Neural progenitor cell (in vitro differentiated cells): Measurements from ENCODE around the gene ARHGAP26. TPM values are rescaled to one million over a fixed set of nuclear protein-coding genes. Genes with fewer than 3 reads are reported as not detected.

Experiments
- DNase-seq: peaks from one replicate; pipeline ENCODE4 v3.0.0-alpha.2; 2016; ENCODE audit warnings: low spot score
- H2AFZ ChIP-seq: fragments of 200-600 bp; sonication (generic); replicated peaks from 2 replicates; pipeline ENCODE4 v1.6.1; 2016; ENCODE audit warnings: antibody characterized with exemption
- H3F3A ChIP-seq: fragments of 200-600 bp; sonication (generic); 2 replicates; pipeline ENCODE4 v1.6.1; 2016; ENCODE audit warnings: antibody characterized with exemption, low read depth
- H3K27ac ChIP-seq: fragments of 200-600 bp; sonication (generic); 2 replicates; pipeline ENCODE4 v1.5.1; 2016; ENCODE audit warnings: mild to moderate bottlenecking
- H3K27me3 ChIP-seq: fragments of 200-600 bp; sonication (generic); 2 replicates; pipeline ENCODE4 v1.6.1; 2016; ENCODE audit warnings: mild to moderate bottlenecking, moderate library complexity
- H3K36me3 ChIP-seq: fragments of 200-600 bp; sonication (generic); 2 replicates; pipeline ENCODE4 v1.5.1; 2016
- H3K4me1 ChIP-seq: fragments of 200-600 bp; sonication (generic); 2 replicates; pipeline ENCODE4 v1.6.1; 2016; ENCODE audit warnings: mixed run types
- H3K4me2 ChIP-seq: fragments of 200-600 bp; sonication (generic); 2 replicates; pipeline ENCODE4 v1.6.1; 2016
- H3K4me3 ChIP-seq: fragments of 200-600 bp; sonication (generic); 2 replicates; pipeline ENCODE4 v1.5.1; 2016
- H3K79me2 ChIP-seq: fragments of 200-600 bp; sonication (generic); 2 replicates; pipeline ENCODE4 v1.6.1; 2016; ENCODE audit warnings: low read depth
- H3K9ac ChIP-seq: fragments of 200-600 bp; sonication (generic); 2 replicates; pipeline ENCODE4 v1.6.1; 2016
- H3K9me3 ChIP-seq: fragments of 200-600 bp; sonication (generic); 2 replicates; pipeline ENCODE4 v1.5.1; 2016; ENCODE audit warnings: low read depth
- H4K20me1 ChIP-seq: fragments of 200-600 bp; sonication (generic); 2 replicates; pipeline ENCODE4 v1.6.1; 2016; ENCODE audit warnings: low read depth
- H3K27ac Mint-ChIP-seq: 3 replicates; pipeline ENCODE4 v1.8.0; 2021; ENCODE audit warnings: mixed read lengths
- H3K27me3 Mint-ChIP-seq: 2 replicates; pipeline ENCODE4 v1.8.0; 2022; ENCODE audit warnings: low read depth, mild to moderate bottlenecking, inconsistent platforms, moderate library complexity, mixed read lengths; ENCODE audit not compliant: insufficient read depth
- H3K36me3 Mint-ChIP-seq: 3 replicates; pipeline ENCODE4 v1.8.0; 2021; ENCODE audit warnings: mixed read lengths
- H3K4me1 Mint-ChIP-seq: 3 replicates; pipeline ENCODE4 v1.8.0; 2021; ENCODE audit warnings: mixed read lengths
- H3K4me3 Mint-ChIP-seq: 3 replicates; pipeline ENCODE4 v1.8.0; 2021; ENCODE audit warnings: mild to moderate bottlenecking, moderate library complexity, mixed read lengths
- H3K9me3 Mint-ChIP-seq: 3 replicates; pipeline ENCODE4 v1.8.0; 2020; ENCODE audit warnings: mixed read lengths
- EZH2 ChIP-seq: fragments of 200-600 bp; sonication (generic); IDR thresholded peaks from 2 replicates; pipeline ENCODE4 v1.6.1; 2017; ENCODE audit warnings: antibody characterized with exemption, mild to moderate bottlenecking, moderate library complexity
- EZH2phosphoT487 ChIP-seq: fragments of 200-600 bp; sonication (generic); IDR thresholded peaks from 2 replicates; pipeline ENCODE4 v1.6.1; 2017; ENCODE audit warnings: antibody characterized with exemption
- total RNA-seq: library from RNA; depleted of rRNA; stranded (reverse); fragments of >200 nt; gene quantifications from 2 replicates; pipeline ENCODE4 v1.2.3, GENCODE V29; 2015; ENCODE audit warnings: low replicate concordance
- TF ChIP-seq, protein P1 (sequence below): fragments of 200-600 bp; sonication (generic); IDR thresholded peaks from 2 replicates; pipeline ENCODE4 v1.5.1; 2017; ENCODE audit warnings: antibody characterized with exemption, mild to moderate bottlenecking

Gene ARHGAP26
- total RNA-seq, 1 donor from 2014 or later, result 7.0 TPM

DNA sequence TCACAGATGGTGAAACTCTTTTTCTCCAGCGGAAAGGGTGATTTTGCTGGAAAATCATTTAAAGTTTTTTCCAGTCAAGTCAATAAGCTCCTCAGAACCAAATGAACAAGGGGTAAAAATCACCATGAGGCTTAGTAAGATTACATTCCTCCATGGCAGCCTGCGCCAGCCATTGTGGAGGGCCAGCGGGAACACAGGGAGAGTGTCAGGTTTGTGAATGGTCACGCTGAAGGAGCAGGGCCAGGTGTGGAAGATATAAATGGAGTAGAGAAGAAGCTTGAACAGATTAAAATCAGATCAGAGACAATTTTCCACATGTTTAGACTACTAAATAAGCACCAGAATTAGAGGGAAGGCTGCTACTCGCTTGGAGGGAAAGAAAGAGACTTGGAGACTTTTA is 424.5 kb downstream of the ARHGAP26 start:
- Histone ChIP-seq H3K4me1 (peaks cover 15% of the 10 kb centered on the region), H3F3A (no peaks in the 10 kb centered on the region), H3K36me3 (no peaks in the 10 kb centered on the region), H3K4me3 (no peak overlapping the region), H3K4me2 (peak overlapping the region; percentile 21), H3K9me3 (no peaks in the 10 kb centered on the region), H3K27ac (peak overlapping the region; percentile 23), H4K20me1 (no peaks in the 10 kb centered on the region), H3K27me3 (no peaks in the 10 kb centered on the region), H3K79me2 (no peaks in the 10 kb centered on the region), H3K9ac (no peak overlapping the region), H2AFZ (no peak overlapping the region)
- TF ChIP-seq EZH2, result no peak
- peaks cover 12% of the 10 kb centered on the region for H3K9me3 Mint-ChIP-seq
- DNase-seq, result peak; percentile 52
- no peak overlapping the region for H3K4me3 Mint-ChIP-seq
- H3K4me1 Mint-ChIP-seq, result peaks cover 12% of the 10 kb centered on the region
- H3K27ac Mint-ChIP-seq, result peak overlapping the region; percentile 27
- H3K27me3 Mint-ChIP-seq, result peaks cover 2% of the 10 kb centered on the region
- peaks cover 7% of the 10 kb centered on the region for H3K36me3 Mint-ChIP-seq

DNA sequence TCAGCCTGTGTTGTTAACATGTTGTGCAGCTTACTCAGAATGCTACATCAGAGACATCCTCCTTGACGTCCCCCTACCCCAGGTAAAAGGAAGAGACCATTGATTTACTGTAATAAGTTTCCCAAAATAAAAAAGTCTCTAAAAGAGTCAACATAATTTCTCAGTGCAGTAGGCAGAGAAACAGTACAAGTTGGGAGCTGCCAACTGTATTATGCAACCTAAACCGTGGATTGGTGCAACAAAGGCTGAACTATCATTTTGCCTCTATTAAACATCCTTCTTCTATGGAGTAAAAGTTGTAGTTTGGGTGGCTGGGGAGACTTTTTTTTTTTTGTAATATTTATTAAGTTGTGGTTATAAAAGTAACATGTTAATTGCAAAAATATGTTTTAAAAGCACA is 425.3 kb downstream of the ARHGAP26 start:
- Mint-ChIP-seq H3K4me1 (peaks cover 18% of the 10 kb centered on the region), H3K27me3 (peaks cover 2% of the 10 kb centered on the region), H3K9me3 (peaks cover 9% of the 10 kb centered on the region), H3K4me3 (no peak overlapping the region), H3K36me3 (peaks cover 7% of the 10 kb centered on the region), H3K27ac (no peak overlapping the region)
- Histone ChIP-seq H3K9me3 (no peaks in the 10 kb centered on the region), H3F3A (no peaks in the 10 kb centered on the region), H3K79me2 (no peaks in the 10 kb centered on the region), H3K4me3 (no peak overlapping the region), H3K27ac (no peak overlapping the region), H3K36me3 (no peaks in the 10 kb centered on the region), H3K9ac (no peak overlapping the region), H4K20me1 (no peaks in the 10 kb centered on the region), H2AFZ (no peak overlapping the region), H3K4me2 (no peak overlapping the region), H3K27me3 (no peaks in the 10 kb centered on the region), H3K4me1 (peaks cover 15% of the 10 kb centered on the region)
- TF ChIP-seq EZH2, result no peak
- TF ChIP-seq, protein P1, sequence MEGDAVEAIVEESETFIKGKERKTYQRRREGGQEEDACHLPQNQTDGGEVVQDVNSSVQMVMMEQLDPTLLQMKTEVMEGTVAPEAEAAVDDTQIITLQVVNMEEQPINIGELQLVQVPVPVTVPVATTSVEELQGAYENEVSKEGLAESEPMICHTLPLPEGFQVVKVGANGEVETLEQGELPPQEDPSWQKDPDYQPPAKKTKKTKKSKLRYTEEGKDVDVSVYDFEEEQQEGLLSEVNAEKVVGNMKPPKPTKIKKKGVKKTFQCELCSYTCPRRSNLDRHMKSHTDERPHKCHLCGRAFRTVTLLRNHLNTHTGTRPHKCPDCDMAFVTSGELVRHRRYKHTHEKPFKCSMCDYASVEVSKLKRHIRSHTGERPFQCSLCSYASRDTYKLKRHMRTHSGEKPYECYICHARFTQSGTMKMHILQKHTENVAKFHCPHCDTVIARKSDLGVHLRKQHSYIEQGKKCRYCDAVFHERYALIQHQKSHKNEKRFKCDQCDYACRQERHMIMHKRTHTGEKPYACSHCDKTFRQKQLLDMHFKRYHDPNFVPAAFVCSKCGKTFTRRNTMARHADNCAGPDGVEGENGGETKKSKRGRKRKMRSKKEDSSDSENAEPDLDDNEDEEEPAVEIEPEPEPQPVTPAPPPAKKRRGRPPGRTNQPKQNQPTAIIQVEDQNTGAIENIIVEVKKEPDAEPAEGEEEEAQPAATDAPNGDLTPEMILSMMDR, result no peak
- TF ChIP-seq EZH2phosphoT487, result no peak
- no peak for DNase-seq

DNA sequence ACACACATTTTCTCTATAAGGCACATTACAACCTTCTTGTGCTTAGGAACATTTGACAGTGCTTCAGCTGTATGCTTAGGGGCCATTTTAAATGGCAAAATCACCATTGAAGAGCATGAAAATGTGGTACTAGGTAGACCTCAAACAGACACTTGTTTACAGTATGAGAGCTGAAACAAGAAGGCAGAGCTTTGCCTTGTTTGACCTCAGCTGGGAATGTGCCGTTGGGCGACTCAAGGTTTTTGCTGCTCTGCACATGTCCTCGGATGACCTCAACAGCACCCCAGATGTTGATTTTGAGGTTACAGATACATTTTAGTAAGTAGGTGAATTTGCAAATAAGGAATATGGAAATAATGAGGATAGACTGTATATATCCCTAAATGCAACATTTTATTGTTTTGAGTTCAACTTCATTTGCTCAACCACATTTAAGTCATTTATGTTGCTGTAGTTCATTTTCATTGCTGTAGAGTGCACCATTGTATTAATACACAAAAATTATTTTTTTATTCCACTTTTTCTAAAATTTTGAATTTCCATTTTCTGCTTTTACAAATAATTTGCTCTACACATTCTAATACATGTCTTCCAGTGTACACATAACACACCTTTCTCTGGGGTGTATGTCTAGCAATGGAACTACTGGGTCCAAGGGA is 426.6 kb downstream of the ARHGAP26 start:
- Histone ChIP-seq H3K27ac (no peak overlapping the region), H3K4me1 (peaks cover 15% of the 10 kb centered on the region), H3K79me2 (no peaks in the 10 kb centered on the region), H3K36me3 (no peaks in the 10 kb centered on the region), H3K9ac (no peak overlapping the region), H3K27me3 (no peaks in the 10 kb centered on the region), H3K9me3 (no peaks in the 10 kb centered on the region), H2AFZ (no peak overlapping the region), H3K4me3 (no peak overlapping the region), H3K4me2 (no peak overlapping the region), H4K20me1 (no peaks in the 10 kb centered on the region), H3F3A (no peaks in the 10 kb centered on the region)
- TF ChIP-seq, protein P1, result no peak
- TF ChIP-seq EZH2 (no peak), EZH2phosphoT487 (no peak)
- H3K27me3 Mint-ChIP-seq, result peaks cover 2% of the 10 kb centered on the region
- peaks cover 18% of the 10 kb centered on the region for H3K4me1 Mint-ChIP-seq
- no peak overlapping the region for H3K4me3 Mint-ChIP-seq
- DNase-seq, result no peak
- peaks cover 9% of the 10 kb centered on the region for H3K9me3 Mint-ChIP-seq
- H3K36me3 Mint-ChIP-seq, result peaks cover 7% of the 10 kb centered on the region
- no peak overlapping the region for H3K27ac Mint-ChIP-seq

DNA sequence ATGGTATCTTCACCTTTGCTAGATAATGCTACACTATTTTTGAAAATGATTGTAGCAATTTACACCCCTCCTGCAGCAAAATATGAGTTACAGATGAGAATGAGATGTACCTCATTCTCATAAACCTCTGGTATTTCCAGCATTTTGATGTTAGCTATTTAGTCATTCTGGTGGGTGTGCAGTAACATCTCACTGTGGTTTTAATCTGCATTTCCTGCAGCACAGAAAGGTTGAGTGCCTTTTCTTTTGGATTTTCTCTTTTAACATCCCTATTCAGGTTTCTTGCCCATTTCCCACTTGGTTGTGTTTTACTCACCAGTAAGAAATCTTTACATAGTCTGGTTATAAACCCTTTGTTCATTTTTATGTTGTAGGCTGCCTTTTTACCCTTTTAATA is 427.1 kb downstream of the ARHGAP26 start:
- peaks cover 7% of the 10 kb centered on the region for H3K36me3 Mint-ChIP-seq
- H3K4me2 ChIP-seq, result no peak overlapping the region
- H4K20me1 ChIP-seq, result no peaks in the 10 kb centered on the region
- H3K27me3 Mint-ChIP-seq, result peaks cover 4% of the 10 kb centered on the region
- H3K36me3 ChIP-seq, result no peaks in the 10 kb centered on the region
- no peak overlapping the region for H3K9ac ChIP-seq
- no peaks in the 10 kb centered on the region for H3K9me3 ChIP-seq
- no peaks in the 10 kb centered on the region for H3F3A ChIP-seq
- H2AFZ ChIP-seq, result no peak overlapping the region
- H3K9me3 Mint-ChIP-seq, result peaks cover 12% of the 10 kb centered on the region
- no peak for TF ChIP-seq EZH2
- TF ChIP-seq, protein P1, result no peak
- no peak overlapping the region for H3K27ac Mint-ChIP-seq
- peaks cover 18% of the 10 kb centered on the region for H3K4me1 Mint-ChIP-seq
- no peak overlapping the region for H3K4me3 Mint-ChIP-seq
- no peak for DNase-seq
- no peak overlapping the region for H3K4me3 ChIP-seq
- H3K27ac ChIP-seq, result no peak overlapping the region
- no peaks in the 10 kb centered on the region for H3K79me2 ChIP-seq
- H3K27me3 ChIP-seq, result no peaks in the 10 kb centered on the region
- H3K4me1 ChIP-seq, result peaks cover 15% of the 10 kb centered on the region
